Colon (tissue), 2 donors: ENCODE data around the gene CELA3A.
"Not testable (repeated sequence)": the region's sequence is repeated elsewhere in the genome, so short reads cannot be mapped to it uniquely, and the experiment has no call there.

Experiments
- FAIRE-seq: peaks from 2 replicates; lab custom pipeline; 2012; peaks lifted over from hg19 to GRCh38; lab: Jason Lieb, UNC
- donor health status: control.
- donor health status: control.

Gene CELA3A

DNA sequence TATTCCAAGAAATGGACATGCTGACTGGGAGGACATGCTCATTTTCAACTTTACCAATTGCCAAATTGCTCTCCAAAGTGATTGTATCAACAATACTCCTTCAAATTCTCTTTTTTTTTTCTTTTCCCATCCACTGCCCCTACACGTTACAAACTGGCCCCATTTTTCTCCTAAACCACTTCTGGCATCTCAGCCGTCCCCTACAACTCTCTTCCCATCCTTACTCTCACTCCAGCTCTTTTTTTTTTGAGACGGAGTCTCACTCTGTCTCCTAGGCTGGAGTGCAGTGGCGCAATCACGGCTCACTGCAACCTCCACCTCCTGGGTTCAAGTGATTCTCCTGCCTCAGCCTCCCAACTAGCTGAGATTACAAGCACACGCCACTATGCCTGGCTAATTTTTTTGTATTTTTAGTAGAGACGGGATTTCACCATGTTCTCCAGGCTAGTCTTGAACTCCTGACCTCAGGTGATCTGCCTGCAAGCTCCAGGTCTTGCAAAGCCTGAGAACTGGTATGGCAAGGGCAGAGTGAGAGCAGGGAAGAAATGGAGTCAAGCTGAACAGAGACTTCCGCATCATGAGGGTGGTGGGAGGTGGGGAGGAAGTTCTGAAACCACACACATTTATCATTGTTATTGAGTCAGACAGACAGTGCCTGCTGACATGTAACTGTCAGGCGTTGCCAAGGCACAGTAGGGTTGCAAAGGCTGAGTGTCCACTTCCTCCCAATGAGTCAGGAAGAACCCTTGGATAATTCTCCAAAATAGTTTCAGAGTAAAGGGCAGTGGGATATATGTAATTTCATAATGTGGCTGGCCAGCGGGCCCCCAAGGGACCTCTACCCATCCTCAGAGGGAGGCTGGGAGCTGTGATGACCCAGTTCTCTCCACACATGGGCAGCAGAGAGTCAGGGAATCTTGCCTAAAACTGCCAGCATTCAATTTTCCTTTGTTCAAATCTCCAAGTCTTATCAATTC lies 17.4 kb downstream of the CELA3A start:
- no peak for FAIRE-seq

DNA sequence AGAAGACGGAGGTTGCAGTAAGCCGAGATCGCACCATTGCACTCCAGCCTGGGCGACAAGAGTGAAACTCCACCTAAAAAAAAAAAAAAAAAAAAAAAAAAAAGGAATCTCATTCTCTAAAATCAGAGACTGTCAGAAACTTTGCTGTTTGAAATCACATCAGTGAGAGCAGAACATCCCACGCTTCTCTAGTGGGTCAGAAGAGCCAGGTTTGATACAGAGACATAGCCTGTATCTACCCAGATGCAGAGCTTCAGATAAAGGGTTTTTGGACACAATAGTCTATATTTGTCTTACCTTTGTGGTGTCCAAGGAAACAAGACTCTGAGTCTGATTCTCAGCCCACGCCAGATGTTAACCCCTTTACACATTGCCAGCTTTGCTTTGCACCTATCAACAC lies 19.6 kb downstream of the CELA3A start:
- no peak for FAIRE-seq

DNA sequence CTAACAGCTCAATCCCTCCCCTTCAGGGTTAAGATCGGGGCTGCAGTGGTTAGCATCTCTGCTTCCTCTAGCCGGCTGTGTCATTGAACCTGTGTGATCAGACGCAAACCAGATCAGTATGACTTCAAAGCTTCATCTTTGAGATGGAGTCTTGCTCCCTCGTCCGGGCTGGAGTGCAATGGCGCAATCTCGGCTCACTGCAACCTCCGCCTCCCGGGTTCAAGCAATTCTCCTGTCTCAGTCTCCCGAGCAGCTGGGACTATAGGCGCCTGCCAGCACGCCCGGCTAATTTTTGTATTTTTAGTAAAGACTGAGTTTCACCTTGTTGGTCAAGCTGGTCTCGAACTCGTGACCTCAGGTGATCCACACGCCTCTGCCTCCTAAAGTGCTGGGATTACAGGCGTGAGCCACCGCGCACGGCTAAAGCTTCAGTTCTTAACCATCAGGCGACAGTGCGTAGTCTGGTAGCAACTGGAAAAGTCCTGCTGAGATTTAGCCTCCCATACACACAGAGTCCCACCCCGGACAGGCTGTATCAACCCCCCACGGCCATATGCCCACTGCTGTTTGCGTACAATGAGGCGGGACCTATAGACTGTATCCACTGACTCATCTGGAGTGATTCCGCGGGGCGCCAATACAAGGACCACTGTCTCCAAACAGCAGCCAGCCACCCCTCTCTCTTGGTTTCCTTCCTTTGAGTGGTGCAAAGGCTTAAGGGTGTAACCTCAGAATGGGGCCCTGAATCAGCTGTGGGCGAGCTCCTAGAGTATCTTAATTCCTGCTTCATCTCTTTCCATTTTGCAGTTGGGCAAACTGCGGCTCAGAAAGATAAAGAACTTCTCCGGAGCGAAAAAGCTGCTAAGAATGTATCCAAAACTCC lies 23.3 kb downstream of the CELA3A start:
- no peak for FAIRE-seq

DNA sequence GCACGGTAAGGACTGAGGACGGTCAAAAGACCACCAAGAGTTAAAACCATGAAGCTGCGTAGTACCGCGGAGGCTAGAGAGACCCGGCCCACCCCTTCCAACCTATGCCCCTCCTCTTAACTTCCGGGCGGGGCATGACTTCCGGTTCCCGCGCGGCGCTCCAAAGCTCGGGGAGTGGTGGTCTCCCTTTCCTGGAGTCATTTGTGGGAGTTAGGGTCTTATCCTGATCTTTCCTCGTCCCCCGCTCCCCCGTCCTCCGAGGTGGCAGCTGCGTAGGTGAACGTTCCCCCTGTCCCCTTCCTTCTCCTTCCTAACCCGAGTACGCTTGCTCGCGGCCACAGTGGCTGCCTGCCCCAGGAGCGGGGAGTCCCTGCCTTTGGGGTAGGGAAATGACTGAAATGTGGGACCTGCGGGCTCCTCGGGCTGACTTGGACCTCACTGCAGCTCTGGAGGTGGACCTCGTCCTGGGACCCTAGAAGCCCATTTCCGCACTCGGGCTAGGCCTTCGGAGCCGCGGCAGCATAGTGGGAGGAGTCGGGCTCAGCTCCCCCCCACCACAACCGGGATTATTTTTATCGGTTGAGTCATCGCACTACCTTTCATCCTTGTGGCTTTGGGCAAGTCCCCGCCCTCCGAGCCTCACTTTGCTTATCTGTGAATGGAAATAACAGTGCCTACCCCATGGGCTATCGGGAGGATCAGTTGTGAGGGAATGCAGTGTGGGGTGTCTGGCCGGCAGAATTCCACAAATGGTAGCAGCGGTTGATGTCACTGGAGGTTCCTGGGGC lies 24.1 kb downstream of the CELA3A start:
- FAIRE-seq: no peak

DNA sequence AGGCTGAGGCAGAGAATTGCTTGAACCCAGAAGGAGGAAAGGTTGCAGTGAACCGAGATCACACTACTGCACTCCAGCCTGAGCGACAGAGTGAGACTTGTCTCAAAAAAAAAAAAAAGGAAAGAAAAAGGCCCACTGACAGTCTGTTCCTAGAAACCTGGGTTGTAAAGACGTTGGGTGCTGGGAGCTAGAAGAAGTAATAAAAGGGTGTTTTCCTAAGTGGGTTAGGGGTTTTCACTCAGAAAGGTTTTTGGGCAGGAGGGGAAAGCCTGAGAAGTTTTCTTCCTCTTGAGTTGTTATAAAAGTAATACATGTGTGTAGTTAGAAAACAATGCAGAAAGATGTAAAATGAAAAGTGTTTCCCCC lies 25.4 kb downstream of the CELA3A start:
- no peak for FAIRE-seq

DNA sequence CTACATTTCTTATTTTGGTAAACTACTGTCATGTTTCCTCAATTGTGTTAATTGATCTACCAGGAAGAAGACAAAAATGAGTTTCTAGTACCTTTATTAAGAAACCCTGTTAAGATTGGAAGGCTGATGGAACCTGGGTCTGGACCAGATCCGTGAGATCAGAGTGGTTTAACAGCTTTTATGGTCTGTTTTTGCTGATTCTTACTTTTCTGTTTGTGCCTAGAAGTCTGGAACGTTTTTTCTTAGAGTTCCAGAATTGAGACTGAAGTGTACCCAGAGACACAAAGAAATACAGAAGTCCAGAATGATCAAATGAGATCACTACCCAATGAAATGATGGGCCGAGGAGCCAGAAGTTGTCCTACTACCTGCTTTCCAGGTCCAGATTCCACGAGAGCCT lies 28.6 kb downstream of the CELA3A start:
- FAIRE-seq: no peak

DNA sequence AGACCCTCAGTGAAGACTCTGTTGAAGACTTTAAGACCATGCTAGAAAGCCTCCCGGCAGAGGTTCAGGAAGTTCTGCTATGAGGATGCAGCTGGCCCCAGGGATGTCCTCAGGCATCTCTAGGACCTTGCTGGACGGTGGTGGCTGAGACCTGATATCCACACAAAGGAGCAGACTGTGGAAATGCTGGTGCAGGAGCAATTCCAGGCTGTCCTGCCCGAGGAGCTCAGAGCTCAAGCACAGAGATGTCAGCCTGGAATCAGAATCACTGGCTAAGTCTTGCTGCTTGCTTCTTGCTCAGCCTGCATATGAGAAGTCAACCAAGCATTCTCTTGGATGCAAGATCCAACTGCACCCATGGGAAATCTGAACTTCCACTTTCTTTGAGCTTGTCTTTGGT lies 29.0 kb downstream of the CELA3A start:
- FAIRE-seq: no peak

DNA sequence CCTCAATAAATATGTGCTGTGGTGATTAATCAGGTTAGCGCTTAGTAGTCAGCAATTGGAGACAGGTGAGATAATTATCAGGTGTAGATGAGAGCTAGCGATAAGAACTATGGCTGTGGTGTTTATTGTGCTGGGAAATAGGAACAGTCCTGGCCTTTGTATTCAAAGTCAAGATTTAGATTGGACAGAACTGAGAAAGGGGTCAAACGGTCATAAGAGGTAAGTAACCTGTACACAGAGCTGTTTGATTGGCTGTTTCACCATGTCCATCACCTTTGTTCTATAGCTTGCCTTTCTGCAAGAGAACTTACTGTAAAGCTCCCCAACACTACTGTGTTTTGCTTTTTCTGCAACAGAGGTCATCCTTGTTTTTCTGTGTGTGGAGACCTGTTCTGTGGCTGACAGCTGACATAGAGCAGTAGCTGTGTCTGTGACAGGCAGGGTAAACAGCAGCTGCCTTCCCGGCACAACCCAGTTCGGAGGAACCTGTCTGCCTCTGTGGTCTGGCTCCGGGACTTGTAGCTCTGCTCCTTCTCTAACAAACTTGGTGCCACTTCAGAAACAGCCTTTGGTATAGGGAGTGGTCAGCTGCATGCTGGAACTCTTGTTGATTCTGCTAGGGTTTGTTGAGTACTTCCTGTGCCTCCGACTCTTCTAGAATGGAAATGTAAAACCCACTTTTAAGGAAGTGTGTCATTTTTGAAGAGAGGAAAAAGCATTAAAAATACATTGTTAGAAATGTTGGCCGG lies 29.9 kb downstream of the CELA3A start:
- FAIRE-seq: no peak

DNA sequence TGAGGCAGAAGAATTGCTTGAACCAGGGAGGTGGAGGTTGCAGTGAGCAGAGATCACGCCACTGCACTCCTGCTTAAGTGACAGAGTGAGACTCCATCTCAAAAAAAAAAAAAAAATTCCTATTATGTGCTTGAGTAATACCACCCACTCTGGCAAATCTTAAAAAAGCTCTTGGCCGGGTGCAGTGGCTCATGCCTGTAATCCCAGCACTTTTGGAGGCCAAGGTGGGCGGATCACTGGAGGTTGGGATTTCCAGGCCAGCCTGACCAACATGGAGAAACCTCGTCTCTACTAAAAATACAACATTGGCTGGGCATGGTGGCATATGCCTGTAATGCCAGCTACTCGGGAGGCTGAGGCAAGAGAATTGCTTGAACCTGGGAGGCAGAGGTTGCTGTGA lies 33.4 kb downstream of the CELA3A start:
- not testable (repeated sequence) for FAIRE-seq

DNA sequence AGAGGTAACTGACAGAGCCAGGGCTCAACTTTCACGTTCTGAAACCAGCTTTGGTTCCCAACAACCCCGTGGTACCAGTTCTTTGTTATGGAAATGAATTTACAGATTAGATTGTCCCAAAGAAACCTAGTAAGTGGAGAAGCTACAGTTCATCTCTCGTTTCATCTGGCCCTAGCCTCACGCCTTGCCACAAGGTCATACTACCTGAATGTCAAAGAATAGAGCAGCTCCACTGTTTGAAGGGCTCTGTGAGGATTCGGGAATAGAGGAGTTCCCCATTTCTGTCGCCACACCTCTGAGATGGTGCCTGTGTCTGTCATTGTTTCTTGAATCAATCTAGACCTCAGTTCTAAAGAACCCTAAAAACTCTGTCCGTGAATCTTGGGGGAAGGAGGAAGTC lies 36.1 kb downstream of the CELA3A start:
- no peak for FAIRE-seq

DNA sequence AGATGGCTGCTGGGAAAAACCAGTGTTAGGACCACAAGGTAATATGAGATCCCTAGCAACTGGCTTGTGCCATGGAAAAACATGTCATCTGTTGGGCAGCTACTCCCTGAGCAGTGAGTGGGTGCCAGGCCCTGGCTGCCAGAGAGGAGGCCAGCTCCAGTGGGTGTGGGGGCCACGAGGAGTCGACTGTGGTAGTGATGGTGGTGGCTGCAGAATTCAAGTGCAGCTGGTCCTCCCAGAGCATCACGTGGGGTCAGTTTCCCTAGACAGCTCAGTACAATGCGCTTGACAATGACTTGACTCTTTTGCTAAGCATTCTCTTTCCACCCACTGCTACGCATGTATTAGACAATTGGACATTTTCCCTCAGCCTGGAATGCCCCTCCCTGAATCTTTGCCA lies 36.6 kb downstream of the CELA3A start:
- no peak for FAIRE-seq

DNA sequence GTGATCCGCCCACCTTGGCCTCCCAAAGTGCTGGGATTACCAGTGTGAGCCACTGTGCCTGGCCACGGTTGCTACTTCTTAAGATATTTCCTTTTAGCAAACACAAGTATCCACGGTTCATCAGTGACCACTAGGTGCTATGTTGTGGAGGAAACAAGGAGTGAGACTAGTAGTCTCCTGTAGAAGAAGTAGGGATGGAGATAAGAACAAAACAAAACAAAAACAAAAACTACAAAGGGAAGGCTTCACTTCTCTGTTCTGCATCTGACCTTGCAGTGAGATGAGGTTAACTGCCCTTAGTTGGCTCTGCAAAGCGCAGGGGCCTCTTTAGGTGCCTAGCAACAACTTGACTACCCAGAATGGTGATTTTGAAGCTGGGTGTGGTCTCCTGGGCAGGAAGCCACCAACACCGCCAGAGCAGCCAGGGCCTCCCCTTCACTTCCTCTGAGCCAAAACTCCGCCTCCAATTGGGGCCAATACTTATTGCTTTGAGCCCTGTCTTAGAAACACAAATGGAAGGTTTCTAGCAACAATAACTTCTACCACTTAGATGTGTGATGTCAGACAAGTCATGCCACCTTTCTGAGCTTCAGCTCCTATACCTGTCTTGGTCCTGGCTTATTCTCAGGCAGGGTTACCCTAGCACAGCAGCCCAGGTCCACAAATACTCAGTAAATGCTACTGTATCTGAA lies 38.3 kb downstream of the CELA3A start:
- FAIRE-seq: no peak

DNA sequence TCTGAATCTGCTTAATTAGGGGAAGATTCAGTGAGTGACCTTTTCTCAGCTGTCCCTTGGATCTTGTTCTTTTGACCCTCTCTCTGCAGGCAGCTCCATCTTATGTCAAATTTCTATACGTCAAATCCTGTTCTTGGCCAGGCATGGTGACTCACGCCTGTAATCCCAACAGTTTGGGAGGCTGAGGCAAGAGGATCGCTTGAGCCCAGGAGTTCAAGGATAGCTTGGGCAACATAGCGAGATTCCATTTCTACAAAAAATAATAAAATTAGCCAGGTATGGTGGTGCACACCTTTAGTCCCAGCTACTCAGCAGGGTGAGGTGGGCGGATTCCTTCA lies 38.8 kb downstream of the CELA3A start:
- no peak for FAIRE-seq

DNA sequence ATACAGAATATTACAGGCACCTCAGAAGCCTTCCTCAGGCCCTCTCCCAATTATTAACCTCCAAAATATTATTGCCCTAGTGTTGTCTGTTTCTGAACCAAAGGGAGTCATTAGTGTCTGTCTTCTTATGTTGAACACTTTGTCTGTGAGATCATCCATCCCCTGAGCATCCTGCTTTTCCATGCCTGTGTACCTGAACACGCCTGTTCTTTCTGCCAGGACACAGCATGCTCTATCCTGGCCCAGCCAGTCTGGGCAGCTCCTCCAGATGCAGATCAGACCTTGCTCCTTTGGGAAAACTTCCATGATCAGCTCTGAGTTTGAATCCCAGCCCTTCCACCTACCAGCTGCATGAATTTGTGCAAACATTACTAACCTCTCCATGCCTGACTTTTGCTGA lies 40.0 kb downstream of the CELA3A start:
- FAIRE-seq: no peak

DNA sequence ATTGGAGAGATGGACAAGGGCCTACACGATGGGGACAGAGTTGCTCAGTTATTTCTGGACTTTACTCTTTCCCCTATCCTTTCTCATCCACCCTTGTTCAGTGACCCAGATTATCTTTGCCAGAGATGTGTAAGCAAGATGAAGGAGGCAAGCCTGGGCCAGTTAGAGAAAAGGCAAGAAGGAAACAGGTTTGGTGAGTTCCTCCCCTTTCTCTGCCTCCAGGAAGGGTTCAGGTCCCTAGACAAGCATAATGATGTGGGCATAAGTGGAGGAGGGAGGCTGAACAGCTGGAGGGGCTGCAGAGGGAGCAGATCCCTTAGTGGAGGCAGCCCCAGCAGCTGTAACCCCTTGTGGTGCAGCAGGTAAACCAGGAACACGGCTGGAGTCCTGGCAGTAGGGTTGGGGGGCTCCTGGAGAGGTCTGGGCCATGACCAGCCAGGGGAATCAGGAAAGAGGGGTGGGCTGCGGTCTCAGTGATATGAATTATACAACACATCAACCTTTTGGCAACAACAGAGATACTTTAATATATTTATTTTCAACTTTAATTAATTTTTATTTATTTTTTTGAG lies 41.8 kb downstream of the CELA3A start:
- no peak for FAIRE-seq

DNA sequence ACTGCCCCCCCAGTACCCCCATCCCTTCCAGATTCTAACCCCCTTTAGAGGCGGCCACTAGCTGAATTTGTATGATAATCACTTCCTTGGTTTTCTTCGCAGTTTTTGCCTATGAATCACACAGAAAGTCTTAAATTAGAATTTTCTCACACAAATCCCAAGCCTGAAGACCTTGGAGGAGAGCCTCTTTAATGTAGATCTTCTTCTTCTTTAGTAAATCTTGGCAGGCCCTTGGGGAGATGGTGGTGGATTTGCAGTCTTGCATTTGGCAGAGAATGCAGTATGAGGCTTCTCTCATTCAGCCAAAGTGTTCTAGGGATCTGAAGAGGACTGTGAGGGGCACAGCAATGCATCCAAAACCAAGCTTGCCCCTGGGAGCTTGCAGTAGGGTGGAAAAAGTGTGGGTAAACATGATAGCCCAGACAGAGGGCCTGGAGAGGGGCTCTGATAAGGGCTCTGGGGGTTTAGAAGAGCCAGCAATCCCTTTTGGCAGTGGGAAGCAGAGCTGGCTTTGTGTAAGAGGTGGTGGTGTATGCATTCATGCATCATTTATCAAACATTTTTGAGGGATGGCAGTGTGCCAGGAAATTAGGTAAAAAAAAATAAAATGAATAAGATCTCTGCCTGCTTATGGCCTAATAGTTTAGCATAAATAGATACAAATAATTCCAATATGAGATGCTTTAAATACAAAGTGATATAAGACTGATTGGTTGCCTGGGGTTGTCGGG lies 43.4 kb downstream of the CELA3A start:
- FAIRE-seq: no peak

DNA sequence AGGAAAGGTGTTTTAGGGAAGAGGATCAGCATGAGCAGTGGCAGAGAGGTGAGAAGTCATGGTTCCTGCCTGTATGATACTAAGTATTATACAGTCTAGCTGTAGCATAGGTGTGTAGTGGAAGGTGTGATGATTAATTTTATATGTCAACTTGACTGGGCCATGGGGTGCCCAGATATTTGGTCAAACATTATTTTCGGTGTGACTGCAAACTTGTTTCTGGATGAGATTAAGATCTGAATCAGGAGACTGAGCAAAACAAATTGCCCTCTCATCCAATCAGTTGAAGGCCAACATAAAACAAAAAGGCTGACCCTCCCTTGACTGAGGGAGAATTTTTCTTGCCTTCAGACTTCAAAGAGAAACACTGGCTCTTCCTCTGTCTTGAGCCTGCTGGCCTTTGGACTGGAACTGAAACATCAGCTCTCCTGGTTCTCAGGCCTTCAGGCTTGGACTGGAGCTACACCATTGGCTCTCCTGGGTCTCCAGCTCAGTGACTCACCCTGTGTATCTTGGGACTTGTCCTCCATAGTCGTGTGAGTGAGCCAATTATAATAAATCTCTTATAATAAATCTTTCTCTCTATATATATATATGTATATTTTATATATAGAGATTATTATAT lies 44.3 kb downstream of the CELA3A start:
- no peak for FAIRE-seq

DNA sequence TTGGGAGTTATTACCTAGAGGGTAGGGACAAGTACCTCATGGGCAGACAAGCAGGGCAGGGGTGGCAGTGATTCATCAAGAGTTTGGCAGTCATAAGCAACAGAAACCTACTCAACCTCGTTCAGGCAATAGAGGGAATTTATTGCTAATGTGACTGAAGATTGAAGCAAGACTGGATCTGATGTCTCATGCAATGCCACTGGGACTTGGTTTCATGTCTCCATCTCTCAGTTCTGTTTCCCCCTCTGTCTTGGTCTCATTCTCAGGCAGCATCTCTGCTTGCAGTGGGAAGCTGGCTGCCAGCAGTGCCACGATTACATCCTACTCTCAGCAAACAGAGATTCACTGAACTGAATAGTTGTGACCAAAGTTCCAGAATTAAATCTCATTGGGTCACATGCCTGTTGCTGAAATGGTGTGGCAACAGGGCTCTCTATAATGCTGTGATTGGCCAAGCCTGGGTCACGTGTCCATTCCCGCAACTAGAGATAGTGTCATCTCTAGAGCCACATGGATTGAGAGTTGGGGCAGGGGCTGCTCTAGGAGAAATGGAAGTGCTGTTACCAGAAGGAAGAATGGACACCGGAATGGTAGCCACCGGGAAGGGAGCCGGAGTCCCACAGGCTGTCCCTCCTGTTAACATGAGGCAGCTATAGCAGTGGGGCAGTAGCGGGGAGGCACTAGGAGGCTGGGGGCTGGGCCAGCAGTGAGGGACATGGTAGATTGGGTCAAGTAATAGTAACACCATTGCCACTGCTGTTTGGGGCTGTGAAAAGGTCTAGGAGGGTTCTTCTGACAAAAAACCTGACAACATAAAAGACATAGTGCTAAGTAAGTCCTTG lies 47.1 kb downstream of the CELA3A start:
- no peak for FAIRE-seq

DNA sequence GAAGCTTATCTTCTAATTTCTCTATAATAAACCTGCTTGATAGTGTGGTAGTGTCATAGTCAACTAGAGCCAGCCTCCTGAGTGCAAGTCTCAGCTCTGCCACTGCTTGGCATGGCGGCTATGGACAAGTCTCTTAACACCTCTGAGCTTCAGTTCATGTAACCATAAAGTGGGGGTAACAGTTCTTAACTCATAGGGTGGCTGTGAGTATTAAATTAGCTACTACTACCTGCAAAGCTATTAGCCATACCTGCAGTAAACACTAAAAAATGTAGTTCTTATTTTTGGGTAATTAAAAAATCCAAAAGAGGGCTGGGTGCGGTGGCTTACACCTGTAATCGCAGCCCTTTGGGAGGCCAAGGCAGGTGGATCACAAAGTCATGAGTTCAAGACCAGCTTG lies 48.9 kb downstream of the CELA3A start:
- no peak for FAIRE-seq
